Measurements from ENCODE around the gene SLC6A13.

The SLC6A13 gene

GRCh38 chr12:213527-213932 is 49.1 kb downstream of the SLC6A13 start:
- DNase-seq = no peak

DNA sequence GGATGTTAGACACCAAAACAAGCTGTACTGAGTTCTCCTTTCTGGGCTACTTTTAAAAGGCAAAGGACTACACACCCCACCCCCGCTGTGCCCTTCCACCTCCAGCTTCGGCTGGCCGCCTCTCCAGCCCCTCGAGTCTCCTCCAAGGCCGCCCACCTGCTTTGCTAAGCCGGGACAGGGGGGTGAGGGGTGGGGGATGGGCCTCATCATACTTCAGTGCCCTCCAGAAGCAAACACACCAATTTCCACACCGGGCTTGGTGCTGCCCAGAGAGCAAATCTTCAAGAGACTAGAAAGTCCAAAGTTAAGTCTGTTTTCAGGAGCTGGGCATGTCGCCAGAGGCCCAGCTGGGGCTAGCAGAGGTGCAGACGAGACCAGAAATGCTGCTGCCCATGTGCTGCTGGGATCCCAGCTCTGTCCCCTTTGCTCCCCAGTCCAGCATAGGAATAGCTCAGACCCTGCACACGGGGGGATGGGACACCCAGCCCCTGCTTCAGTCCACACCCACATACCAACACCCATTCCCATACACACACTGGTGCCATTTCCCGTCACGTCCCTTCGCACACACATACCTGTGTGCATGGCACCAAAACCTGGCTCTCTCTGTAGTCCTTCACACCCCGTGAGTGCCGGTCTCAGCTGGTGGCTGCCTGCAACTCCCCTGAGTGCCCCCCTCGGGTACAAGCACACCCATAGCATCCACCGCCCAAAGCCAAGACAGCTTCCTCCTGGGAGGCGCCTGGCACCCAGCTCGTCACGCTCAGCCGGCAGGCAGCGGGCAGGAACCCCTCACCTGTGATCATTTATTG is 49.7 kb downstream of the SLC6A13 start:
- DNase-seq = no peak

DNA sequence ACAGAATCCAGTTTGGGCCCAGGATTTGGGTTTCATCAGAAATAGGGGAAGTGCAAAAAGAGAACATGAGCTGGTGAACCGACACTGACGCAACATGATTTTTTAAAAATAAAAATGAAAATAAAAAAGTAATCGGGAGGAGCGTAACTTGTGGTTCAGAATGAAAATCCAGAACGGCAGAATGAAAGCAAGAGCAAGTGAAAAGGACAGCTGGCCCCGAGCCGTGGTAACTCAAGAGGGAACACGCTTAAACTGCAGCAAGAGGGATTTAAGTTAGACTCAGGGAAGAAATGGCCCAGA is 50.3 kb downstream of the SLC6A13 start:
- DNase-seq = no peak

DNA sequence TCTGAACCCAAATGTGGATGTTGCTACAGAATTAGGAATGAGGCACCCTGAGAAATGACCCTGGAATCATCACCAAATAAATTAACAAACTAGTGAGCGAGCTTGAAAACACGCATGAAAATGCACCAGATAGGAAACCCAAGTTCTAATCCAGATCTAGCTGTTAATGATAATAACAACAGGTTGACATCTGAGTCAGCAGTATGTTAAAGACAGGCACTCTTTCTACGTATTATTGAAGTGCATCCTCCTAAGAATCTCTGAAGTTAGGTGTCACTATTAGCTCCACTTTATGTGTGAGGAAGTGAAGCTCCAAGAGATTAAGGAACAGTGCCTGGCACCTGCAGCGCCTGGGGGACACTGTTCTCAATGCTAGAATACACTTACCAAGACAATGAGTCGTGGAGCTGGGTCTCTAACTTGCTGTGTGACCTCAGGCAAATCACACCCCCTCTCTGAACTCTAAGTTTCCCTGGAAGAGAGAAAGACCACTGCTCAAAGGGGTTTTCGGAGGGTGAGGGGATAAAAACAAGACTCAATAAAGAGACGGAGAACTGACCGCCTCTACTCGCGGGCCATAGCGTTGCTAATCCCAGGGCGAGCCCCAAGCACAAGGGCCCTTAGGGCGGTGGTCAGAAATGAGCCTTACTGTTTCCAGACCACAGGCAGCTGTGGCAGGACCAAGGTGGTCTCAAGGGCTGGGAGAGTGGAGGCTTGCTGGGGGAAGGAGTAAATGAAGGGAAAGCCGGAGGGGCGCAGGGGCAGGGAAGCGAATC is 50.8 kb downstream of the SLC6A13 start:
- DNase-seq = no peak

- DNase-seq = no peak
Observed at GRCh38 chr12:211142-211465, 51.5 kb downstream of the SLC6A13 start.

DNA sequence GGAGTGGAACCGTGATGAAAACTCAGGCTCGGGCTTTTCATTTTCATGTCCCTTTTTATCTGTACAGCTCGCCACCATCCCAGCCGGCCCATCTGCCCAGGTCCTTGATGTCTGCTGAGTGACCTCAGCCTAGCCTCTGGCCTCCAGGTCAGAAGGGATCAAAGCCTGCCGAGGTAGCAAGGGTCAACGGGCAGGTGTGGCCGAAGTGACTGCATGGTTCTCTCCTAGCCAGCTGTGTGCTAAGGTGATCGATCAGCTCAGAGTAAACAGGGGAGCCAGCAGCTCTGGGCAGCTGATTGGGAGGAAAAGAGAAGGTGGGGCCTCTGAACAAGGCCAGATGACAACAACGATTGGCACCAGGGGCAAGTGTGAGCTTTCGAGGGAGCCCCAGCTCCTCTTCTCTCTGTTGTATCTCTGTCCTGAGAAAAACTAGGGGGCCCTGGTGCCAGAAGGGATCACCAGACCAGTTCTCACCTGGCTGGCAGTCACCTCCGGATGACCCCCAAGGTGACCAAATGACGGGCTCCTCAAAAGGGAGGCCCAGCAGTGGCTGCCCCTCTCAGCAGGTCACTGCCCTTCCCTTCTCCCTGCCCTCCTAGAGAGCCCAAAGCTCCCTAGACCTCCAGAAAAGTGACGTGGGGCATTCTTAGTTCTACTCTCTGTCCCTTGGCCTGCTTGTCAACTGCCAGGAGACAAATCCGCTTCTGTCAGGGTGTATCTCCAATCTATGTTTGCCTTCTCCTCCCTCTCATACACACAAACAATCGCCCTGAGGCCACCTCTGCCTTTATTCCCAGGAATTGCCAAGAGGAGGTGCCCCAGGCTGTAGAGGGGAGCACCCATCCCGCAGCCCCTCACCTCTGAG is 52.1 kb downstream of the SLC6A13 start:
- no peak for DNase-seq

DNA sequence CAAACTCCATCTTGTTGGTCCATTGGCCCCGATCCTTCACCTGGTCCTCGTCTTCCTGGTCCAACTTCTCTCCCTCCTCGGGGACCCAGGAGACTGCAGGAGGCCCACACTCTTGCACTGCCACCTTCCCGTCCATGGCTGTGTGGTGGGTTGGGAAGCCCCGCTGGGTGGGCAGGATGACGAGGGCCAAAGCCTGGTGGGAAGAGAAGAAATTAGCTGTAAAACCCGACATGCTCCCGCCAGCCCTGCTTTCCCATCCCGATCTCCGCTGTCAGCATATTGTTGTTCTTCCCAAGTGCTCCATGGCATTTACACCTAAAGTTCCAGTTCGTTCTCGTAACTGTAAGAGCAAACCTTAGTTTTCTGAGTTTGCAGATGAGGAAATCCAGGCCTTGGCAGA is 52.8 kb downstream of the SLC6A13 start:
- no peak for DNase-seq

GRCh38 chr12:209246-209645 is 53.4 kb downstream of the SLC6A13 start:
- DNase-seq = no peak

DNA sequence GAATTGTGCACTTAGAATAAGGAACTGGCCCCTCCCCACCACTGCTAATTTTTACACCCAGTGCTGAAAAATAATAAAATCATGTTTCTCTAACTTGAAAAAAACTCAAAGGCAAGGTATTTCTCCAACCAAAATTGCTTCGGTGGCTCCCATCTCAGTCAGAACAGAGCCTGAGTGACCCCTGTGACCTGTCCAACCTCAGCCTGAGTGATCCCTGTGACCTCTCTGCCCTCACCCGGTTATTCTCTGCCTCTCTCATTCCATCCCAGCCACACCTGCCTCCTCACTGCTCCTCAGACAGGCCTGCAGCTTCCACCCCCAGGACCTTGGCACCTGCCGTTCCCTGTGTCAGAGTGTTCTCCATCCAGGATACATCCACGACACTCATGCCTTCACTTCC is 53.8 kb downstream of the SLC6A13 start:
- DNase-seq = no peak

- DNase-seq = no peak
Observed at GRCh38 chr12:207804-208203, 54.8 kb downstream of the SLC6A13 start.

DNA sequence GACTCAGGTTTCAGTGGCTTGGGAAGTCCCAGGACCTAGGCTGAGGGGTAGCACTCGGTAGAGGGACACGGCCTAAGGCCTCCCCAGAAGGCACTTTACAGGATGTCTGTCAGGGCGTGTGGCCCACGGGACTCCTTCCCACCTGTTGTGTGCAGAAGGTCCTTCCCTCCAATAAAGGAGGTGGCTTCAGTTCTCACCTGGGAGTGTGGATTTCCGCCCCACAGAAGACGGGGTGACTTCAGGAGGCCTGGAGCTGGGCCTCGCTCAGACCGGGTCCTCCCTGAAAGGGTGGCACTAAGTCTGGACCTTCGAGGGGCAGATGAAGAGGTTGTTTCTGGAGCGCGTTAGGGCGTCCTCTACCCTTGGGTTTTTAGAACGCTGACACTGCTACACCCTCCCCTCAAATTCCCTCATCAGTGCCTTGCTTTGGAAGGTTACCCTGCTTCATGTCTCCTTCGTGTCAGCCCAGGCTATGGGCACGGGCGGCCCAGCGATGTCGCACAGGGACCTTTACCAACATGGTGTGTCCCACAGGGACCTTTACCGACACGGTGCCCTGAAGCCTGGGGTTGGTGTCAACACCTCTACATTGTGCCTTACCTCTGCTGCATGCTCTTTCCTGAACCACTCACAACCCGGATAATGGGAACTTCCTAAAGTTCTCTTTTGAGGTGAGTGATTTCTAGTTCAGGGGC is 55.7 kb downstream of the SLC6A13 start:
- DNase-seq = no peak

GRCh38 chr12:205026-205425 is 57.6 kb downstream of the SLC6A13 start:
- DNase-seq = no peak

- DNase-seq = no peak
Observed at GRCh38 chr12:204261-204678, 58.4 kb downstream of the SLC6A13 start.

DNA sequence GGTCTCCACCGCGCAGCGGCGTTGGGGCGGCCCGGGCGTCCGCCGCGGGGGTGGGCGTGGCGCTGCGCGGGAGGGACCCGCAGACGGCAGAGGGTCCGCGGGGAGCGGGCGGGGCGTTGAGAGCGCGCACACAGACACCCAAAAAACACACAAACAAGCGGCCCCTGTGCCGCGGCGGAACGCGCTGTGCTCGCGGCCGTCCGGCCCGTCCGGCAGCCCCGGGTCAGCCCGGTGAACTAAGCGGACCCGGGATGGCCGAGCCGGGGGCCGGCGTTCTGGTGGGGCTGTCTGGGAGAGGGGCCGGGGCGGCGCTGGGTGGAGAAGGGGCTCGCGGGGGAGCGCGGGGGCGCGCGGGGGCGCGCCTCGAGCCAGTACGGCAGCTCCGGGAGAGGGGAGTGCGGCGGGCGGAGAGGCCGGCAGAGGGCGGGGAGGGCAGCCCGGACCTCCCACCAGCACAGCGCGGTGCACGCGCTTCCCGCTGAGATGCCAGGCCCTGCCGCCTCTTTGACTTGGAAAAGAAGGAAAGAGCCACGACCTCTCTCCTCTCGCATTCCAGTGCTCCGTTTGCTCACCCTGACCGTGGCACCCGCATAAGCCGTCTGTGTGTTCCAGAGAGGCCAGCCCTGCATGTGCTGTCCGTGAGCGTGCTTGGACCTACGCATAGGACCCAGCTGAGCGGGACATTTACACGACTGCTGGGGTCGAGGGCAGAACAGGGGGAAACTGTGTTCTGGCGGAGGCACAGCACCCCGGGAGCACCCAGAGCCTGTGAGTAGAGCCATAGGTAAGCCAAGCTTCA is 59.0 kb downstream of the SLC6A13 start:
- DNase-seq = no peak

- no peak for DNase-seq
Observed at GRCh38 chr12:203074-203461, 59.6 kb downstream of the SLC6A13 start.

- DNase-seq = no peak
Observed at GRCh38 chr12:202081-202731, 60.4 kb downstream of the SLC6A13 start.

GRCh38 chr12:201361-201760 is 61.3 kb downstream of the SLC6A13 start:
- DNase-seq = no peak

DNA sequence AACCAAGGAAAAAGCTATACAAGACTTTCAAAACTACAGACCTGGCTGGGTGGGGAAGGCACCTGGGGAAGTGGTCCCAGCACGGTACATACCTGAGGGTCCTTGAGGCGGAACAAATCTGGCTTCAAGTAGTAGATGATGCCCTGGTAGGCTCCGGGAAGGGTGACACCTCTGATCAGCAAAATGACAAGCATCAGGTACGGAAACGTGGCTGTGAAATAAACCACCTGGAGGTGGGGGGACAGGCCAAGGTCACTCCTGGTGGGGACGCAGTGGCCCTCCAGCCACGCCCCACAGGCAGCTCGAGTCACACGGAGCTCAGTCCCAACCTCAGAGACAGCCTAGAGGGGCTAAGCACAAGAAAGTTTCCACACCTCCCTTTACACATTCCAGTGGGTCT is 63.9 kb downstream of the SLC6A13 start:
- no peak for DNase-seq

GRCh38 chr12:197911-198695 is 64.5 kb downstream of the SLC6A13 start:
- DNase-seq = no peak

GRCh38 chr12:197347-197746 is 65.3 kb downstream of the SLC6A13 start:
- DNase-seq = no peak

GRCh38 chr12:196436-196835 is 66.2 kb downstream of the SLC6A13 start:
- no peak for DNase-seq
